Raji (cell line): ENCODE data around the gene RUNX1.

ENCODE experiments used
- POLR2A ChIP-seq: IDR thresholded peaks from 2 replicates; pipeline ENCODE4 v1.6.1; 2011; ENCODE audit warnings: low read depth, low read length, control low read depth; ENCODE audit not compliant: insufficient read depth

The RUNX1 gene

GRCh38 chr21:34998176-34998575 lies 50.9 kb downstream of the RUNX1 start:
- TF ChIP-seq POLR2A: no peak

GRCh38 chr21:34997294-34997693 lies 51.8 kb downstream of the RUNX1 start:
- TF ChIP-seq POLR2A: no peak

- TF ChIP-seq POLR2A: no peak
These were observed 52.6 kb downstream of the RUNX1 start for GRCh38 chr21:34996304-34997101.

GRCh38 chr21:34995979-34996303 lies 53.2 kb downstream of the RUNX1 start:
- no peak for TF ChIP-seq POLR2A

GRCh38 chr21:34994766-34995631 lies 54.1 kb downstream of the RUNX1 start:
- TF ChIP-seq POLR2A: no peak

- TF ChIP-seq POLR2A: no peak
These were observed 56.2 kb downstream of the RUNX1 start for GRCh38 chr21:34992736-34993398.

GRCh38 chr21:34992180-34992579 lies 56.9 kb downstream of the RUNX1 start:
- TF ChIP-seq POLR2A: no peak

GRCh38 chr21:34991366-34991957 lies 57.6 kb downstream of the RUNX1 start:
- no peak for TF ChIP-seq POLR2A

GRCh38 chr21:34990842-34991241 lies 58.3 kb downstream of the RUNX1 start:
- no peak for TF ChIP-seq POLR2A

- TF ChIP-seq POLR2A: no peak
These were observed 59.6 kb downstream of the RUNX1 start for GRCh38 chr21:34989337-34990151.

GRCh38 chr21:34988625-34989024 lies 60.5 kb downstream of the RUNX1 start:
- no peak for TF ChIP-seq POLR2A

- TF ChIP-seq POLR2A: no peak
These were observed 61.0 kb downstream of the RUNX1 start for GRCh38 chr21:34988139-34988538.

GRCh38 chr21:34987501-34988072 lies 61.5 kb downstream of the RUNX1 start:
- no peak for TF ChIP-seq POLR2A
